GM21529 (cell line): ENCODE measurements around the gene TCIRG1.

Experiments
- ATAC-seq: cut with Tn5 transposase; IDR thresholded peaks from one replicate; pipeline ENCODE4 v1.9.1; 2021; ENCODE audit not compliant: unreplicated experiment

Gene TCIRG1

DNA sequence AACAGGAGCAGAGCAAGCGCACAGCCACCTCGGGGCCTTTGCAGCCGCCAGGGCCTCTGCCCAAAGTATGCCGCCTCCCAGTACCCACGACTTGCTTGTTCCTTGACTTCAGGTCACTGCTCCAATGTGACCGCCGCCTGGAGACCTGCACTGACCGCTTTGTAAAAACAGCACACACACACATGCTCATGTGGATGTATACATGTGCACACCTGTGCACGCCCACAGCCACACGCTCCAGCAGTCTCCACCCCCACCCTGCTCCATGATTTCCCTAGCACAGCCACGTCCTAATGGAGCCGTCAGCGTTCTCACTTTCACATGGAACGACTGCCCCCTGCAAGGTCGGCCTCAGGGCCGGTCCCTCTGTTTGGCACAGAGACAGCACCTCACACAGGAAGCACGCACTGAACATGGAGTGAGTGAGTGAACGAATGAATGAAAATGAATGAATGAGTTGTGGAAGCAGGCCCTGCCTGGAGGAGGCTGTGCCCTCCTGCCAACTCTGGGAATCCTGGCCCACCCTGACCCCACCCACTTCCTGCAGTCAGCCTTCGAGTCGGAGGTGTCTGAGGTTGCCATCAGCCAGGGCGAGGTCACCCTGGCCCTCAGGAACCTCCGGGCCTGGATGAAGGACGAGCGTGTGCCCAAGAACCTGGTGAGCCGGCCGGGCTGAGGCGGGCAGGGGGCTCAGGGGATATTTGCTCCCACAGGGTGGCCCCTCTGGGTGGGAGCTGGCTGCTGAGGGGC, 20.7 kb upstream of the TCIRG1 start:
- no peak for ATAC-seq

DNA sequence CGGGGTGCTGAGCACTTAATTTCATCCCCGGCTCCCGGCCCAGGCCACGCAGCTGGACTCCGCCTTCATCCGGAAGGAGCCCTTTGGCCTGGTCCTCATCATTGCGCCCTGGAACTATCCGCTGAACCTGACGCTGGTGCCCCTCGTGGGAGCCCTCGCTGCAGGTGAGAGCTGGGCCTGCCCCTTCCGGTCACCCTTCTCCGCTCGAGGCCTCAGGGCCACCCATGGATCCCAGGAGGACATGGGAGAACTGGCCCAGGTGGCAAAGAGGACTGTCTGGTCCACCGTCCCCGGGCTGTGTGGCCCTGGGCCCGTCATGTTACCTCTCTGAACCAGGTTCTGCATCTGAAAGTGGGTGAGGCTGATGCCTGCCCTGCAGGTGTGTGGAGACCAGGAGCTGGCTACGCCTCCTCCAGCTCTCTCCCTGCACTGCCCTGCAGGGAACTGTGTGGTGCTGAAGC, 20.1 kb upstream of the TCIRG1 start:
- ATAC-seq = no peak

DNA sequence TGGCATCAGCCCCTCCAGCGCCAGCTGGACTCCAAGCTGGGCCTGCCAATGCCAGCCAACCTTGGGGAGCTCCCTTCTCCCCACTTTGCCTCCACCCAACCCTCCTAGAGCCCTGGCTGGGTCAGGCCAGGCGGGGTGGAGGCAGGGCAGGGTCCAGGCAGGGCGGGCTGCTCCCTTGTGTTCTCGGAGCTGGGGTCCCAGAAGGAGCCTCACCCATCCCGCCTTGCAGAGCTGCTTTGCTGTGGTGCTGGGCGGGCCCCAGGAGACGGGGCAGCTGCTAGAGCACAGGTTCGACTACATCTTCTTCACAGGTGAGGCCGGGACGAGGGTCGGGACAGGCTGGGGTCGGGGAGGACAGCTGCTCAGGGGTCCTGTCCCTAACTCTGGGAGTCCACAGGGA, 19.3 kb upstream of the TCIRG1 start:
- ATAC-seq = no peak

DNA sequence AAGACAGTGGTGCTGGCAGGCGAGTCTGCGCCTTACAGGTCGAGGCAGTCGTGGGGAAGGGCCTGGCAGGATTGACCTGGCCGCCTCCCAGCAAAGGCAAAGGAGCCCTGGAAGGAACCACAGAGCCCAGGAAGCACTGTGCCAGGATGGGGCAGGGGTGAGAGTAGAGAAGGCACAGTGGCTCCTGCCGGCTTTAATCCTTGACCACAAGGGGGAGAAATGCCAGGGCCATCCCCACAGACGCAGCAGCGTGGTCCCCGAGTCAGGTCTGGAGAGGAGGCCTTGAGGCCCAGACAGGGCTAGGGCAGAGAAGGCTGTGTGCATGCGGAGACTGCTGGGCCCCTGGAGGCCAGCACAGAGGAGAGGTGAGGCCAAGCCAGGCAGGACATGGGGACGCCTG, 18.2 kb upstream of the TCIRG1 start:
- no peak for ATAC-seq

DNA sequence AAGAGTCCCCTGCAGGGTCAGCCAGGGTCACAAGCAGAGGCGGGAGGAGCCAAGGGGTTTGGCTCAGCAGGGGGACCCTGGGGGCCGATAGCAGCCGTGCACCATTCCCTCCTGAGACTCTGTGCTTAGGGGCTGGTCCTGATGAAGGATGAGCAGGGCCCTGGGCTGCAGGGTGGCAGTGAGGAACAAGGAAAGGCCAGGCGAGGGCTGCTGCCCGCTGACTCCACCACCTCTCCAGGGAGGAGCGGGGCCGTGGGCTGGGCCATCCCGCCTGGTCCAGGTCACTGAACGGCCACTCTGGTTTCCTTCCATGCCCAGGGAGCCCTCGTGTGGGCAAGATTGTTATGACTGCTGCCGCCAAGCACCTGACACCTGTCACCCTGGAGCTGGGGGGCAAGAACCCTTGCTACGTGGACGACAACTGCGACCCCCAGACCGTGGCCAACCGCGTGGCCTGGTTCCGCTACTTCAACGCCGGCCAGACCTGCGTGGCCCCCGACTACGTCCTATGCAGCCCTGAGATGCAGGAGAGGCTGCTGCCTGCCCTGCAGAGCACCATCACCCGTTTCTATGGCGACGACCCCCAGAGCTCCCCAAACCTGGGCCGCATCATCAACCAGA, 17.5 kb upstream of the TCIRG1 start:
- ATAC-seq = no peak

DNA sequence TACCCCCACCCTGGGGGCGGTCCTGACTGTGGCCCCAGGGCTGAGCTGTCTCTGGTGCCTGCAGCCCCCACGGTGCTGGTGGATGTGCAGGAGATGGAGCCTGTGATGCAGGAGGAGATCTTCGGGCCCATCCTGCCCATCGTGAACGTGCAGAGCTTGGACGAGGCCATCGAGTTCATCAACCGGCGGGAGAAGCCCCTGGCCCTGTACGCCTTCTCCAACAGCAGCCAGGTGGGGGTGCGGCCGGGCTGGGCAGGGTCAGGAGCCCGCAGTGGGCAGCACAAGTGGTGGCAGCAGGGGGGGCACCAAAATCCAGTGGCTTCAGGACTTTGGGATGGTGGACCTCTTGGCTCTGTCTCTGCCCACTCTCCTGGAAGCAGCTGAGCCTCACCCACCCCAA, 16.3 kb upstream of the TCIRG1 start:
- ATAC-seq = no peak

DNA sequence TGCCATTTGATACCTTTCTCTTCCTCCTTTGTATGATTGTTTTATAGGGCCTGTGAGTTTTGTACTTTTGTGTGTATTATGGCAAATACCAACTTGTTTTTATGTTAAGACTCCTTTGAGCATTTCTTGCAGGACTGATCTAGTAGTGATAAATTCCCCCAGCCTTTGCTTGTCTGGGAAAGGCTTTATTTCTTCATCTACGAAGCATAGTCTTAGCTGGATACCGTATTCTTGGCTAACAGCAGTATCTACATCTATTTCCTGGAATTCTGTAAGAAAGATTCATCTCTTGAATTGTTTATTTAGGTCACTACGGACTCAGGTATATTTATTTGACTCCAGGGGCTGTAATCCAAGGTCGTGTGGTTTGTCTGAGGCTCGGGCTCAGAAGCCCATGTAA, 14.3 kb upstream of the TCIRG1 start:
- ATAC-seq = no peak

DNA sequence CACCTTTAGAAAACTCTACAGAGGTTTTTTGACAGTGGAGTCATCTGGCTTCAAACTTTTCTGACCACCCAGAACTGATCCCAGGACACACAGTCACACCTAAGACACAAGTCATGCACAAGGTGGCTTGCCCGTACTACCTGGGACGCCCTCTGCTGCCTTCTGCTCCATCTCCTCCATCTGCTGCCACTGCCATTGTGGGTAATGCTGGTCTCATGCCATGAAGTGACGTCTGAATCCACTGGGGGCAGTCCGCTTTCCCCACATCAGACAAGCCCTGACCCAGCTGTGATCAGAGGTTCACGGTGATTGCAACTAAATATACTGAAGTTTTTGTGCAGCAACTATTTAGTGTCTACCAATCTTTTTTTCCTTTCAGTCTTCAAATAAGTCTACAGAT, 13.8 kb upstream of the TCIRG1 start:
- no peak for ATAC-seq

DNA sequence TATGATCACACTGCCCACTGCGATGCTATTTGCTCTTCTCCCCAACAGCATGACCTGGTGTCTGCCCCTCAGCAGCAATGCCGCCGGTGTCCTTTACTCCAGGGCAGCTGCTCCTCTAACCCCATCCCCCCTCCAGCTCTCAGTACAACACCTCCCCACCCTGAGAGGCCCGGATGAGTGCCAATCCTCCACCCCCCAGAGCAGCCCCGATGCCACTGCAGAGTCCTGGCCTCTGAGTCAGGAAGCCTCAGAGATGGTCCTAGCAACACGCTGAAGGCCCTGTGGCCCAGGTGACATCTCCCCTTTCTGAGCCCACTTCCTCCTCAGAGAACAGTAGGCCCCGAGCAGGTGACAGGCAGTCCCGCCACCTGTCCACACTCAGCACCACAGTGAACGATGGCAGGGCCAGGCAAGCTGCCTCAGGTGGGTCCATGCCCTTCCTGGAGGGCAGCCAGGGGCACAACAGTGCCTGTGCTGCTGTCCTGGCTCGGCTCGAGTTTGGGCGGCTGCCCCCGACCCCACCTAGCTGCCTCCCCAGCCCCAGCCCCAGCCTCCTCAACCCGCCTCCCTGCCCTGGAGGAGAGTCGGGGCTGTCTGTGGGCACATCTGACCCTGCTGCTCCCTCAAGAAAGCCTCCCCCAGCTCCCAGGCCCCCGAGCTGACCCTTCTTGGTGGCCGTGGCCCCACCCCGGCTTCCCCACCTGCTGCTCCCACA, 12.3 kb upstream of the TCIRG1 start:
- no peak for ATAC-seq

DNA sequence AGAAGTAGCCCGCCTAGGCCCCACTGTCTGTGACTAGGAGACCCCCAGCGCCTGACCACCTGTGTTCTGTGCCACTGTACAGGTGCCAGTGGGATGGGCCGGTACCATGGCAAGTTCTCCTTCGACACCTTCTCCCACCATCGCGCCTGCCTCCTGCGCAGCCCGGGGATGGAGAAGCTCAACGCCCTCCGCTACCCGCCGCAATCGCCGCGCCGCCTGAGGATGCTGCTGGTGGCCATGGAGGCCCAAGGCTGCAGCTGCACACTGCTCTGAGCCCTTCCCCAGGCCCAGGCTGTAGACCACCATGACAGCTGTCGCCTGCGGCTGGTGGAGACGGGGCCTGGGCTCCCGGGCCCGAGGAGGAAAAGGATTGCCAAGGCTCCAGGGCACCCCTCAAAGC, 11.2 kb upstream of the TCIRG1 start:
- no peak for ATAC-seq

DNA sequence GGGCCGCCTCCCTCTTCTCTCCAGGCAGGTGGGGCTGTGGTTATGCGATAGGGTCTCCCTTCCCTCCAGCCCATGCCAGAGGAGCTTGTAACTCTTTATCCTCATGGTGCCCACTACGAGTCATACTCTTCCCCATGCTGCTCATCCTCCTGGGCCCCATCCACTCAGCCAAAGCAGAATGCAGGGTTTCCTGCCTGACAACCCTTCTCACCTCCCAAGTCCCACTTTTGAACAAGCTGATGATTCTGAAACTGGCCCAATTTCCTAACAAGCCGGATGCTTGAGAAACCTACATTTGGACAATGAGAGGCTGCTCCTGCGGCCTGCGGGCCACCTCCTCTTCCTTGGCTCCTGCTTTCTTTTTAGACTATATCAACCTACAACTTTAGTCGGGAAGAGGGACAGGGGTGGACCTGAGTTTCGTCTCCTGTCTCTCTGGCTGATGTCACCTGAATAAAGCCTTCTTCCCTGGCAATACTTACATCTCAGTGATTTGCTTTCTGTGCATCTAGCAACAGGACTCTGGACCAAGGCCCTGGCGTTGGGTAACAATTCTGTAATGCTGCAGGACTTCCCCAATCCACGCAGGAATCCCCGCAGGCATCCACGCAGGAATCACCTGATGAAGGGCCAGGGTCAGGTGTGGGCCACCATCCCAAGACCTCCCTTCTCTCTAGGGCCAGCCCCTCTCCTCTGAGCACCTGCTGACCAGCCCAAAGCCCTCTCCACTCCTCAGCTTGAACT, 9.9 kb upstream of the TCIRG1 start:
- no peak for ATAC-seq

DNA sequence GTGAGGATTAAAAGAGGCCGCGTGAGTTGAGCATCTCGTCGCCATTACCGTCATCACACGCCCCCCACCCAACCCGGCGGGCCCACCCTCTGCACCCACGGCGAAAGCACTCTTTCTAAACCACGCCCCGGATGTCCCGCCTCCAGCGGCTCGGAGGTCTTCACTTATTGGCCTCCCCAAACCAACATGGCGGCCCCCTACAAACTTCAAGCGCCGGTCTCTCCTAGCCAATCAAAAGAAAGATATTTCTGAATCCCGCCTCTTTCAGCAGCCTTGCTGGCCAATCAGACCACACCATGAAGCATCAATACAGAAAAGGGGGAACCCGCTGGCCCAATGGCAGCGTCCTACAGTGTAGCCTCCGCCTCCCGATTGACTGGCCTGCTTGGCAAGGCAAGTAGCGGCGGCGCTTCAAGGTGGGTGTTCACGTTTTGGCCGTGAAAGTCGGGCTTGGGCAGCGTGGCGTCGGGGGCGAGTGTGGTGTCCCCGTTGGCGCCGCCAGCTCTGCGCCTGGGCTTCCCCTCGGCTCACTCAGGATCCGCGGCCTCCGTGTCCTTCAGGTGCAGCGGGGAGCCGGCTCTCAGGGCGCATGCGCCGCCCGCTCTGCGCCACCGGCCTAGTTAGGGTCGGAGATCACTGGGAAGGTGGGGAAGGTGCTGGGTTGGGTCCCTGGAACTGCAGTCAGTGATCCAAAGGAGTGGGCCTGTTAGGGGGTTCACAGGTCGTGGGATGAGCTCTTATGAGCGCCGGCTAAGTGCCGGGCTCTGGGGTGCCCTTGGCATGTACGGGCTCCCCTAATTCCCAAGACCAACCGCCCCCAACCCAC, 8.3 kb upstream of the TCIRG1 start, which contains the start of gene NDUFS8:
TSS of gene NDUFS8 (plus strand) at position 364 of the 826 bp plus-strand sequence. CDS start 1,471 bp downstream, outside the sequence.
- ATAC-seq = peak; percentile 93

DNA sequence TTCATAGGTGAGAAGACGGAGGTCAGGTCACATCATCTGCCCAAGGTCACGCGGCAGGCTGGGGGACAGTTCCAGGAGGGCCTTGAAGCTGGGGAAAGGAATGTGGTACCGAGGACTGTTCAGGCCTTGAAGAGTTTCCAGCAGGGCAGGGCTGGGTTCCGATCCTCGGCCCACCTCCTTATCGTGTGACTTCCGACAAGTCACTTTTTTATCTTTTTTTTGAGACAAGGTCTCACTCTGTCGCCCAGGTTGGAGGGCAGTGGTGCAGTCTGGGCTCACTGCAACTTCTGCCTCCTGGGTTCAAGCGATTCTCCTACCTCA, 7.7 kb upstream of the TCIRG1 start:
- ATAC-seq = no peak

DNA sequence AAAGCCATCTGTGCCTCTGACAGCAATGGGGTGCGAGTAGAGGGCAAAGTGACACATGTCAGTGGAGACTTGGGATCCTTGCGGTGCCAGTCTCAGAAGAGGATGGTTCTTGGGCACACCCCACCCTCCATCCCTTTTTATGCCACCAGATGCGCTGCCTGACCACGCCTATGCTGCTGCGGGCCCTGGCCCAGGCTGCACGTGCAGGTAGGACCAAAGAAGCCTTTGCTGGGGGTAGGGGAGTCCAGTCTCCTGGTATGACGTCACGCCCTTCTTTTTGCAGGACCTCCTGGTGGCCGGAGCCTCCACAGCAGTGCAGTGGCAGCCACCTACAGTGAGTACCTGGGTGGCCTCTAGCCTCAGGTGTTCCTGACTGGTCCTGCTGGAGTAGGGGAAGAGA, 6.8 kb upstream of the TCIRG1 start:
- no peak for ATAC-seq

DNA sequence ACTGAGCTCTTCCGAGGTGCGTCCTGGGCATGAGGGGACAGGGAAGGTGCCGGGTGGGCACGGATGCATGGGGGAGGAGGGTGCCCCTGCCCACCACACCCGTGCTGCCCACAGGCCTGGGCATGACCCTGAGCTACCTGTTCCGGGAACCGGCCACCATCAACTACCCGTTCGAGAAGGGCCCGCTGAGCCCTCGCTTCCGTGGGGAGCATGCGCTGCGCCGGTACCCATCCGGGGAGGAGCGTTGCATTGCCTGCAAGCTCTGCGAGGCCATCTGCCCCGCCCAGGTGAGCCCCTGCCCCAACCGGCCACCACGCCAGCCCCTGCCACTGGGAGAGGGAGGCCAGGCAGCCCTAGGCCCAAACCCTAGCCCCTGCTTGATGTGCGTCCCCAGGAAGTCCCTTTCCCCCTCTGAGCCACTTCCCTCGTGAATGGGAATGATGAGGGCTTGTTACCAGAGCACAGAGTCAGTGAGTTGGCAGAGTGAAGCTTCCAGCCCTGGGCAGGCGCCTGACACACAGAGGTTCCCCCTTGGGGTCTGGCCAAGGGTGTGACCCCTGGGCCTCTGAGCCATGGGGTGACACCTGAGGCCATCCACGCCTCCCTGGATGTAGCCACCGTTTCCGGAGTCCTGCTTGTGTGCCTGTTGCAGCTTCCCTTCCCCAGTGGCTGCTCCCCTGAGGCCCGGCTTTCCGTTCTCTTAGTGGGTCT, 5.7 kb upstream of the TCIRG1 start:
- no peak for ATAC-seq

DNA sequence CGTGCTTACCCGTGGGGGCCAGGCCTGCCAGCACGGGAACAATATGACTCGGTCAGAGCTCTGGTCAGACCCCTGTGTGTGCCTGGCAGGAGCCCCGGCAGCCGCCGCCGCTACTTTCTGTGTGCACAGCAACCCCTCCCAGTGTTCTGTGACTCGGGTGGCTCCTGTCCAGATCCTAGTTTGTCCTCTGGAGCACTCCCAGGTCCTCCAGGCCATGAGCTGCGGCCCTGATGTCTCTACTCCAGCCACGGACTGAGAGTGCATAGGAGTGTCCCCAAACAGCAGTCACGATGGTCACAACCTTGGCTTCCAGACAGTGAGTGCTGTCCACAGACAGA, 5.1 kb upstream of the TCIRG1 start:
- ATAC-seq = no peak

DNA sequence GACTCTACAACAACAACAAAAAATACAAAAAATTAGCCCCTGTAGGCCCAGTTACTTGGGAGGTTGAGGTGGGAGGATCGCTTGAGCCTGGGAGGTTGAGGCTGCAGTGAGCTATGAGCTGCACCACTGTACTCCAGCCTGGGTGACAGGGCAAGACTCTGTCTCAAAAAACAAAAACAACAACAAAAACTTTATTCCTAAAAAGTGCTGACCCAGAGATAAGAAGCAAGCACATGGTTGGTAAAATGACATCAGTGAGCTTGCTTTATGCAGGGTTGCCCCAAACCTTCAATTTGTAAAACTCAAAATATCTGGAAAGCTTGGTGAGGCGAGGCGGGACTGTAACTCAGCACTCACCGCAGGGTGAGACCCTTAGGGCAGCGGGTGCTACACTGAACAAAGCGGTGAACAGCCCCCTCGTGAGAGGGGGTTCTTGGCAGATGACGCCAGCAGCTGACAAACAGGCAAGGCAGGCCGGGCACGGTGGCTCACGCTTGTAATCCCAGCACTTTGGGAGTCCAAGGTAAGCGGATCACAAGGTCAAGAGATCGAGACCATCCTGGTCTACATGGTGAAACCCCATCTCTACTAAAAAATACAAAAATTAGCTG, 3.5 kb upstream of the TCIRG1 start:
- no peak for ATAC-seq

DNA sequence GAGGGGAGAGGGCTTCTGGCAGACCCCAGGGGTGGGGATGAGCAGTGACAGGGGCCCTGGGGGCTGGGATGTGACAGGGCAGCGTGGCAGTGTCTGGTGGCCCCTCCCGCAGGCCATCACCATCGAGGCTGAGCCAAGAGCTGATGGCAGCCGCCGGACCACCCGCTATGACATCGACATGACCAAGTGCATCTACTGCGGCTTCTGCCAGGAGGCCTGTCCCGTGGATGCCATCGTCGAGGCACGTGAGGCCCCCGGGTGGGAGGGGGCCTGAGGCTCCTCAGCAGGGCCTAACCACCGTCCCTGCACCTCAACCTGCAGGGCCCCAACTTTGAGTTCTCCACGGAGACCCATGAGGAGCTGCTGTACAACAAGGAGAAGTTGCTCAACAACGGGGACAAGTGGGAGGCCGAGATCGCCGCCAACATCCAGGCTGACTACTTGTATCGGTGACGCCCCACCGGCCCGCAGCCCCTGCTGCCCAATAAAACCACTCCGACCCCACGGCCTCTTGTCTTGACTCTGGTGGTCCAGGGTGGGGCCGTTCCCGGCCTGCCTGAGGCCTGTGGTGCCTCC, 2.6 kb upstream of the TCIRG1 start:
- ATAC-seq = no peak

DNA sequence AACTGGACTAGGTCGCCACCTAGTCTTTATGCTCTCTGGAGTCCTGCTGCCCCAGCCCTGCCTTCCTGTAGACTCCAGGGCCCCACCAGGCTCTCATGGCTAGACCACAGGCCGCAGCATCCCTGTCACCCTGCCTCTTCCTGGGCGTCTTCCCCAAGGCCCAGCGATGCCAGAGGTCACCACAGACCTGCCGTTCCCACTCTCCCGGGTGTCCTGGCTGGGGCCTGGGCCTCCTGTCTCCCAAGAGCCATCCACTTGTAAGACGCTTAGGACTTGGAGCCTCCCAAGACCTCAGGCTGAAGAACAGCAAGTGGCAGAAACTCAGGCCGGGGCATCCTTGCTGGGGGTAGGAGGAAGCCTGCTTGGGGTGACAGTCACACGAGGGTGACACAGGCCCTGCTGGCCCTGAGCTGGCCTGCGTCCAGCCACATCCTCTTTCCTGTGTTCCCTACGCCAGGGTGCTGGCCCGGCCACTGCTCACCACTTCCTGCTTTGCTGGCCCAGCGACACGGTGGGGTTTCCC, 2.0 kb upstream of the TCIRG1 start:
- no peak for ATAC-seq
